GM12878 (cell line): Measurements from ENCODE around the gene TRPV5. TPM values are rescaled to one million over a fixed set of nuclear protein-coding genes. Genes with fewer than 3 reads are reported as not detected.

Source experiments
- ATAC-seq: fragments of 200-7000 bp; cut with Tn5 transposase; 3 replicates; pipeline ENCODE4 v1.9.1; 2020; ENCODE audit warnings: mild to moderate bottlenecking, moderate library complexity
- BruUV-seq: library from RNA; stranded (reverse); fragments of 400-500 nt; replicated peaks from 2 replicates; lab custom pipeline; 2021; lab: Mats Ljungman, UMichigan
- CTCF ChIA-PET: fragments of 300-600 bp; sonication (Branson Sonifier 250); formaldehyde crosslinking; extraction: SDS; loops from one replicate; lab custom pipeline; 2021; ENCODE audit warnings: inconsistent platforms; lab: Yijun Ruan, JAX
- POLR2A ChIA-PET: fragments of 350-600 bp; formaldehyde crosslinking; extraction: SDS; loops from one replicate; lab custom pipeline; 2021; ENCODE audit warnings: inconsistent platforms; lab: Charles Lee
- RAD21 ChIA-PET: fragments of 300-600 bp; sonication (Branson Sonifier 250); formaldehyde crosslinking; loops from one replicate; lab custom pipeline; 2023; ENCODE audit warnings: antibody characterized with exemption; ENCODE audit not compliant: unreplicated experiment; lab: Charles Lee
- SMC1A ChIA-PET: fragments of 300-600 bp; sonication (Branson Sonifier 250); formaldehyde crosslinking; loops from one replicate; lab custom pipeline; 2023; ENCODE audit not compliant: unreplicated experiment, uncharacterized antibody; lab: Charles Lee
- DNase-seq: peaks from one replicate; pipeline ENCODE4 v3.0.0-alpha.2; 2011; ENCODE audit warnings: low read depth, low spot score
- FAIRE-seq: peaks from 3 replicates; lab custom pipeline; 2011; peaks lifted over from hg19 to GRCh38; lab: Jason Lieb, UNC
- H2AFZ ChIP-seq: 2 replicates; pipeline ENCODE4 v1.6.0; 2011; ENCODE audit warnings: low read depth, low read length, control low read depth; ENCODE audit not compliant: control insufficient read depth
- H3K27ac ChIP-seq: 2 replicates; pipeline ENCODE4 v1.5.1; 2011; ENCODE audit warnings: control low read depth; ENCODE audit not compliant: control insufficient read depth, insufficient read depth
- H3K27me3 ChIP-seq, 2 experiments: replicated peaks in 1 of 2; 2 replicates each; pipeline versions ENCODE4 v1.6.0 to v1.6.1; 2011; ENCODE audit warnings: low read length in 1 of 2; ENCODE audit not compliant: control insufficient read depth in 2 of 2, insufficient read depth in 2 of 2
- H3K36me3 ChIP-seq, 2 experiments: 2 replicates each; pipeline ENCODE4 v1.5.1; 2011; ENCODE audit warnings: low read length in 1 of 2; ENCODE audit not compliant: control insufficient read depth in 2 of 2, insufficient read depth in 2 of 2
- H3K4me1 ChIP-seq: 2 replicates; pipeline ENCODE4 v1.6.1; 2011; ENCODE audit warnings: mild to moderate bottlenecking, low read length, moderate library complexity, mixed read lengths; ENCODE audit not compliant: control insufficient read depth, insufficient read depth
- H3K4me2 ChIP-seq: 2 replicates; pipeline ENCODE4 v1.6.0; 2011; ENCODE audit warnings: control low read depth; ENCODE audit not compliant: control insufficient read depth, insufficient read depth
- H3K4me3 ChIP-seq: fragments of 200-600 bp; sonication (generic); 2 replicates; pipeline ENCODE4 v1.5.1; 2016
- H3K79me2 ChIP-seq: 2 replicates; pipeline ENCODE4 v1.6.0; 2011; ENCODE audit warnings: low read length; ENCODE audit not compliant: control insufficient read depth, insufficient read depth
- H3K9ac ChIP-seq: 2 replicates; pipeline ENCODE4 v1.8.0; 2011; ENCODE audit warnings: low read length, control low read depth, mixed read lengths; ENCODE audit not compliant: control insufficient read depth, insufficient read depth
- H3K9me3 ChIP-seq: replicated peaks from 3 replicates; pipeline ENCODE4 v1.5.1; 2011; ENCODE audit warnings: mild to moderate bottlenecking, low read length; ENCODE audit not compliant: control insufficient read depth, insufficient read depth
- H4K20me1 ChIP-seq: 2 replicates; pipeline ENCODE4 v1.6.0; 2011; ENCODE audit not compliant: control insufficient read depth, insufficient read depth
- TARDBP ChIP-seq: IDR thresholded peaks from 2 replicates; pipeline ENCODE4 v1.6.1; 2016; ENCODE audit warnings: borderline replicate concordance
- TBL1XR1 ChIP-seq: IDR thresholded peaks from 2 replicates; pipeline ENCODE4 v1.6.1; 2012; ENCODE audit warnings: low read depth, low read length, improper control_type of control experiment
- YBX1 ChIP-seq: fragments of 450-650 bp; IDR thresholded peaks from 2 replicates; pipeline ENCODE4 v1.6.1; 2016; ENCODE audit warnings: antibody characterized with exemption
- ZBTB11 ChIP-seq: fragments of 450-650 bp; formaldehyde crosslinking; IDR thresholded peaks from 2 replicates; pipeline ENCODE4 v1.5.0; 2022; ENCODE audit warnings: mild to moderate bottlenecking, missing genetic modification characterization
- WGBS: methylation state at CpG from one replicate; pipeline ENCODE4 v1.1.6; 2016; ENCODE audit warnings: low lambda C conversion rate; ENCODE audit not compliant: insufficient replicate concordance, insufficient coverage; ENCODE audit errors: missing lambda C conversion rate; 5-methylcytosine and 5-hydroxymethylcytosine counted together
- in situ Hi-C: fragments of 300-500 bp; cut with MboI; formaldehyde crosslinking; loops from 9 replicates; pipeline ENCODE4 v1.14.3; 2018; ENCODE audit warnings: mixed read lengths
- intact Hi-C: fragments of 100-400 bp; cut with micrococcal nuclease; formaldehyde crosslinking; loops from one replicate; pipeline ENCODE4 v1.14.2; 2022; ENCODE audit not compliant: unreplicated experiment
- polyA plus RNA-seq, 11 experiments: library from polyadenylated mRNA; depleted of rRNA in 4 of 11; unstranded in 6 of 11; stranded (reverse) in 5 of 11; fragments of >200 nt; fragmentation: Nextera tagmentation in 4 of 11; fragmentation: Illumina TruSeq in 1 of 11; extraction: Ambion mirVana in 4 of 11; extraction: Trizol in 1 of 11; gene quantifications; 1 replicate in 1 of 11; 2 replicates in 10 of 11; pipeline versions ENCODE4 v1.2.1 to v1.2.3, GENCODE V29; 2011 to 2016; ENCODE audit warnings: inconsistent platforms in 2 of 11, missing spikeins in 2 of 11, low read depth in 1 of 11
- total RNA-seq, 4 experiments: library from RNA; depleted of rRNA in 3 of 4; stranded (reverse); fragments of >200 nt in 3 of 4; fragmentation: Illumina TruSeq in 1 of 4; extraction: Trizol in 1 of 4; gene quantifications; 2 replicates each; pipeline versions ENCODE4 v1.2.1 to v1.2.3, GENCODE V29; 2013 to 2021

The TRPV5 gene
- total and polyA plus RNA-seq, 10 of the 15 experiments (the other 5 are each of a cell fraction or from before 2014, with no cell fraction given) = not detected

- TF ChIP-seq ZBTB11 (CRISPR knock-in tag) = no peak
- TF ChIP-seq, all 136 proteins: peak for 0
Measured at GRCh38 chr7:142962991-142963390, 29.4 kb upstream of the TRPV5 start (continued).

- no peak within 1 kb of the TSS for H3K27ac ChIP-seq
- H3K9me3 ChIP-seq = no peaks in the 10 kb centered on the region; the same call in 2 of the 3 replicates
- no peak within 1 kb of the TSS for H3K4me3 ChIP-seq
- H3K36me3 ChIP-seq = no peaks in the 10 kb centered on the region
- no peaks in the 10 kb centered on the region for H3K79me2 ChIP-seq
- no peak for DNase-seq
- SMC1A ChIA-PET = no interaction called here
- FAIRE-seq = no peak
- CTCF ChIA-PET = no interaction called here
- 34% methylated on average over 9 of the region's 9 CpGs for WGBS
- H4K20me1 ChIP-seq = no peaks in the 10 kb centered on the region
- no peaks in the 10 kb centered on the region for H3K4me1 ChIP-seq
- in situ Hi-C loops = no loop called here
- H3K27me3 ChIP-seq = no peaks in the 10 kb centered on the region; a peak in 3 of 4 replicates
- RAD21 ChIA-PET = no interaction called here
- TF ChIP-seq YBX1 (no peak), TBL1XR1 (no peak), TARDBP (no peak)
- TF ChIP-seq, all 136 proteins: peak for 0
- POLR2A ChIA-PET = no interaction called here
- intact Hi-C loops = no loop called here
- ATAC-seq = no peak
- Histone ChIP-seq H3K9ac (no peak within 1 kb of the TSS), H3K4me2 (no peak within 1 kb of the TSS), H2AFZ (no peak within 1 kb of the TSS)
- no TSS peak for BruUV-seq
Measured at GRCh38 chr7:142961973-142962926, 28.7 kb upstream of the TRPV5 start, which contains the start of gene KEL. TSS of gene KEL (minus strand) at chr7:142962363. CDS start at chr7:142962206, 157 bp downstream.
